ENCODE data around the gene TMEM170B.
A peak's percentile ranks its signal among the peaks of the same experiment; 100 is the strongest.

Gene TMEM170B, protein sequence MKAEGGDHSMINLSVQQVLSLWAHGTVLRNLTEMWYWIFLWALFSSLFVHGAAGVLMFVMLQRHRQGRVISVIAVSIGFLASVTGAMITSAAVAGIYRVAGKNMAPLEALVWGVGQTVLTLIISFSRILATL

DNA sequence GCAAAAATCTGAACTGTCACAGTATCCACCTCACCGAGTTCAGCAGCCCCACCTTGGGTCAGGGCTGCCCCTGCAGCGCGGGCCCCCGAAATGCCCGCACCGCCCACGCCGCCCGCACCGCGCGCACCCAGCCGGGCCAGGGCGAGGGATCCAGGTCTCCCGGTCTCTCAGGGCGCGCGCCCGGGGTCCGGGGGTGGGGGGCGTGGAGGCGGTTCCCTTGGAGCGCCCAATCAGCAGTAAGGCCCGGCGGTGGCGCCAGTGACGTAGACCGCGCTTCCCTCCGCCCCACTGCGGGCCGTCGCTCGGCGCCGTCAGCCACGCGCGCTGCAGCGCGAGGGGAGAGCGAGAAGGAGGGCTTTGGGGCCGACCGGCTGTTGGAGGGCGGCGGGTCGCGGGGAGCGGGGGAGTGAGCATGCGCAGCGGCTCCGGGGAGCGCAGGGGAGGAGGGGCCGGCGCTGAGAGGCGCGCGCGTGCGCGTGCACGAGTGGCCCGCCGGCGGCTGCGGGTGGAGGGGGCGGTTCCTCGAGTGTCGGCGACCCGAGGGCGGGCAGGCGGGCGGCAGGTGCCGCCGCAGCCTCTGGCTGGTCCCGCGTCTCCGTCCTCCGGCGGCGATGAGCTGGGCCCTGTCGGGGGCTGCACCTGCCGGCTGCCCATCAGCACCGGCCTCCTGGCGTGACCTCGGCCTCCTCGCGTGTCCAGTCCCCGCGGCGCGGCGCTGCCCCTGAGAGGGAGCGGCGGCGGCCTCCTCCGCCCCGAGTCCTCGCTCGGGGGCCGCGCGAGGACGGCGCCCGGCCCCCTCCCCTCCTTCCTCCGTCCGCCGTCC lies at the start of gene TMEM170B:
TSS of gene TMEM170B (plus strand) at position 521 of the 823 bp plus-strand sequence. CDS start 529 bp downstream, outside the sequence.
- peak; percentile 56 for DNase-seq (ENCODE audit: low read depth)

DNA sequence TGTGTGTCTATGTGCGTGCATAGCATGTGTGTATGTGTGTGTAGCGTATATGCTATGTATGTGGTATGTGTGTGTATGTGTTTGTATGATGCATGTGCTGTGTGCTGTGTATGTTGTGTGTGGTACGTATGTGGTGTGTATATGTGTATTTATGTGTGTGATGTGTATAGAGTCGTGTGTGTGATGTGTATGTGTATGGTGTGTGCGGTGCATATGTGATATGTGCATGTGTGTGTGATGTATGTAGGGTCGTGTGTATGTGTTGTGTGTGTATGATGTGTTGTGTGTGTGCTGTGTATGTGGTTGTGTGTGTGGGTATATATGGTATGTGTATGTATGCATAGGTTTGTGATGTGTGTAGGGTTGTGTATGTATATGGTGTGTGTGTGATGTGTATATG lies 46.6 kb upstream of the TMEM170B start:
- no peak for DNase-seq (ENCODE audit: low read depth)

DNA sequence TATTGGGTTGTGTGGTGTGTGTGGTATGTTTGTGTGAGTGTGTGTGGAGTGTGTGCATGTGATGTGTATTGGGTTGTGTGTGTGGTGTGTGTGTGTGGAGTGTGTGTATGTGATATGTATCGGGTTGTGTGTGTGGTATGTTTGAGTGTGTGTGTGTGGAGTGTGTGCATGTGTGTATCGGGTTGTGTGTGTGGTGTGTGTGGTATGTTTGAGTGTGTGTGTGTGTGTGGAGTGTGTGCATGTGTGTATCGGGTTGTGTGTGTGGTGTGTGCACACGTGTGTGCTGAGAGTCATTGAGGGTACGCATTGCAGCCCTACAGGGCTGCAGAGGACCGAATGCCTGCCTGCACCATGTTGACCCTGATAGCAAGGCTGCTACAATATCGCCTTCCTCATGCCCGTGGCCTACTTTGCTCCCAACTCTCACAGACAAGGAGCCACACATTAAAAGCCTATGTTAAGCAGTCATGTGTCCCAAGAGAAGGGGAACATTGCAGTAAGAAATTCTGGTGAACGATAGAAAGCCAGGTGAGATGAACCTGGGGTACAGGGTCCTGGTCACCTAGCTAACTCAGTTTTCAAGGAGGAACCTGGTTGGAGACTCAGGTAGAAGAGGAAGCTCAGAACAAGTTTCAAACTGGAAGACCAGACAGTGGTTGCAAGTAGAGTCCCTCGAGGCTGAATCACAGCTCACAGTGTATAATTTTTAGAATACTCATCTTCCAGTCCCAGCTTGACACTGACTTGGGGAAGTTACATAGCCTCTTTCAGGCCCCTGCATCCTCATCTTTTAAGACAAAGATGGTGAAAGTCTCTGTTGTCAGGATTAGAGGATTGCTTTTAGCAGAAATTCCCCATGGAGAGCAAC lies 45.7 kb upstream of the TMEM170B start:
- no peak for DNase-seq (ENCODE audit: low read depth)

DNA sequence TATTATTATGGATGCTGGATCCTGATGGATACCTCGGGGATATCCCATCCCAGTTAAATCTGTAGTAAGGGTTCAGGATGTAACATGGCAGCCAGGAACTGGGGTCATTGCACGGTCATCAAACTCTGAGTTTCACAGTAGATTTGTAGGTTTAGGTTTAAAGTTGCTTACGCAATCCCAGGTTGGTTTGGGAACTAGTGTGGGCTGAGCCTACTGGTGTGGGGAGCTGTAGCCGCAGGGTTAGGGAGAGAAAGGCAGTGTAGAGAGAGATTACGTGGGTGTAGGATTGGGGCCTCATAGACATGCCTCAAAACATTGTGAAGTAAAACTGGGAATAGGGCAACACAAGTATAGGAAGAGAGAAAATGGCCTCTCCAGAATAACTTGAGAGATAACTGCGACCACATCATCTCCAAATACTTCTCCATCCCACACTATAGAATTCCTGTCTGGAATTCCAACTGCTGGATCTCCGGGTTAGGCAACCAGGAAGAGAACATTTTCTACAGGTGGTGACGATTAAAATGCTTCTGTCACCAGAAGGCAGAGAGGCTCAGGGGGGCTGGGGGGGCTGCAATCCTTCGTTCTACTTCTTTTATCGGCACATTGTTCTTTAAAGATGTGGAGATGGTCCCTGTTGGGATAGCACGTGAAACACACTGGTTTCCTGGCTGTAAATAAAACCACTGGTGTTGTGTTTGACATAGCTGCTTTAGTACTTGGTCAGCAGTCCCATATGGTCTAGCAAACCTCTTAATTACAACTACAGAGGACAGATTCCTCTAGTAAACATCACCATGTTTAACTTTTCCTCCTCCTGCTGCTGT lies 44.9 kb upstream of the TMEM170B start:
- DNase-seq (ENCODE audit: low read depth), result peak; percentile 21

DNA sequence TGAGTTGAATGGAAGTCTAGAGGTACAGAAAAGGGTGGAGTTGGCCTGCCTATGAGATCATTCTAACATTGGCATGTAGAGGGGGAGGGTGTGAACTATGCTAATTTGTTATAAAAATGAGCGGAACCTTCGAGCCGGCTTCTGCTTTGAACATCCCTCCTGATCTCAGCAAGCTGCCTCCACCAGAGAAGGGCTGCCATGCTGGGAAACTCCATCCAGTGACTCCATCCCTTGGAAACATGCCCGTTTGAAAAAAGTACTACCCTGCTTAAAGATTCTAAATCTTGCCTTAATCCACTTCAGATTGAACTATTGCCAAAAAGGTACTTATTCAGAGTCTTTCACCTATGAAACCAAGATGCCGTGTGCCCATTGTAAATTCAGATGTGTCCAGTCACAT lies 43.6 kb upstream of the TMEM170B start:
- DNase-seq (ENCODE audit: low read depth), result no peak

DNA sequence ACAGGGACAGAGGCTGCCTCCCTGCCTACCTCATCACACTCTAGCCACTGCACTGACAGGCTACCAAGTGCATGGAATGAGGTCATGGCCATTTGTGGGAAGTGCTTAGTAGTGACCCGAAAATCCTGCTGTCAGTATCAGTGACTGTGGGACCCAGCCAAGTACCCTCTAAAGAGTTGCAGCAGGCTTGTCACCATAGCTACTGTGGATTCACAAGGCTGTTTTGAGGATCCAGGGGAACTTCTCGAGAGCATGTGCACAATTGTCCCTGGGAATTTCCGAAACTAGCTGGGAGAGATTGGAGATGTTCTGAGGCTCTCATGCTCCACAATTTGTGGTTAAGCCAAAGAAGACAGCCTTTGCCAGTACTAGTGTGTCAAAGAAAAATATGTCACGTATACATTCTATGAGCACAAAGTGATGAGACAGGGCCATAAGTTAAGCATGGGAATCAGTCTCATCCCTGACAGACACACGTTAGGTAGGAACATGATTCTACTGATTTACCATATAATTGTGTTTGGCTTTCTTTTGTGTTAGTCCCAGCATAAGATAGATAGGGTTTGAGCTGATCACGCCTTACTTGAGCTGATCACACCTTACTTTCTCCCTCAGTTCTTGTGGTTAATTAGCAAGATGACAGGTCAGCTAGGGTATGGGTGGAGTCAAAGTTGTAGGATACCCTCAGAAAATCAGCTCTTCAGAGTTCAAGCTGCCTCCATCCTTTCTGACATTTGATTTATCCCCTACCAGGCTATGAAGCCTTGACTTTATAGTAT lies 42.6 kb upstream of the TMEM170B start:
- no peak for DNase-seq (ENCODE audit: low read depth)

DNA sequence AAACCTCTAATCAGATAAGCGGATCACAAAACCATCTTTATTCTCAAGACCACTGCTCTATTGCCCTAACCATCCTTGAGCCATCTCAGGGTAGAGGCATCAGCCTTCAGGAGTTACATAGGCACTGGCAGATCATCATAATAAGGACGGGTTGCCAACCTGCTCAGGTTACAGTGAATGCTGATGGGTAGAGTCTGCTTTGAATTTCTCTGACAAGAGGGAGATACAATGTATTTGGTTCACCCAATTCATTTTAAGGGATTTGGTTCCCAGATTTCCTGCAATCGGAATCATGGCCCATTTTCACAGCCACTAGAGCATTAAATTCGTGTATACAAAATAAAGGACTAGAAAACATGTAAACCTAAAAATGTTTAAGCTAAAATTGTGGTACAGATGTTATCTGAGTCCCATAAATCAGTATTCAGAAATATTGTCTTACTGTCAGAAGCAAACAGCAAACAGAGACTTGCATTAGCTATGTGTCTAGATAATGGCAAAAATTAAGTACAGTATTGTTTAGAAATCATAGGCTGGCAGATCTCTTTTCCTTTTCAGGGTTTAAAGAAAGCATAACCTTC lies 41.9 kb upstream of the TMEM170B start:
- no peak for DNase-seq (ENCODE audit: low read depth)

DNA sequence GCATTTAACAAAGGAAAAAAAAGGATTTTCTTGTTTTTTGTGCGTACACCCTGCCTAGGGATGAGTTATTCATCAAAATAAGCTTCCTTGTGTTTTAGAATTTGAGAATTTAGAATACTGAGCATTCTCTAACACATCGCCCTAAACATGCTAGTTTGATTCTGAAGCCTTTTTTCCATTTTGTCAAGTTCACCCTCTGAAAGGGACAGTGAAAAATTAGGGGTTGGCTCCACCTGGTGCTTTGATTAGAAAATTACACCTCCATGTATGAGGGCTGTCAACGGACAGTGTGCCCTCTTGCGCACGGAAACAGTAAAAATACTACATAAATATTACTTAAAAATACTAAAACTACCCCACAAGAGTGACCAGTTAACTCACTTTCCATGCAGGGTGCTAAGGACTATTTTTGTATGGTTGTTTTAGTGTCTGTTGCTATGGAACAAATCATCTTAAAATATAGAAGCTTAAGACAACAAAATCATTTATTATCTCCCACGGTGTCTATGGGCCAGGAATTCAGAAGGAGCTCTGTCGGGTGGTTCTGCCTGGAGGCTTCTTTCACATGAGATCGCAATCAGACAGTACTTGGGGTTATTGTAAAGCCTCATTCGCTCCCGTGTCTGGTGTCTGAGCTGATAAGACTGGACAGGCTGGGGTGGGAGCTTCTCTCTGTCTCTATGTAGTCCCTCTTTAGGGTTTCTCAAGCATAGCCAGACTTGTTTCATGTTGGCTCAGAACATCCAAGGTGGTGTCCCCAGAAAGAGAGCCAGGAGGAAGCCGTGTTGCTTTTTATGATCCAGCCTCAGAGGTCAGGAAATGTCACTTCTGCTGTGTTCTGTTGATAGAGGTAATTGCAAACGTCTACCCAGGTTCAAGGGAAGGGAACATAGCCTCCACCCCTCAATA lies 41.1 kb upstream of the TMEM170B start:
- peak; percentile 70 for DNase-seq (ENCODE audit: low read depth)

DNA sequence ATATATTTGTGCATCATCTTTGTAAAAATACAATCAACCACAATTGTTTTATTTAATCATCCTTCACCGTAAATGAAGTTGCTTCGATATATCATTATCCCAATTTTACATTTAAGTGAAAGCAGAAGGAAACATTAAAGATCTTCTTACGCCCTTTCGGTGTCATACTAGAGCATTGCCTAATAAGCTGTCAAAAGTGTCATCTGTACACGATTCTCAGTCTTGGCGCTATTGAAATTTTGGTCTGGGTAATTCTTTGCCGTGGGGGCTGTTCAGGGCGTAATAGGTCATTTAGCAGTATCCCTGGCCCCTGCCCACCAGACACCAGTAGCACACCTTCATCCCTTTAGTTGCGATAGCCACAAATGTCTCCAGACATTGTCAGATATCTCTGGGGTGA lies 40.4 kb upstream of the TMEM170B start:
- DNase-seq (ENCODE audit: low read depth), result no peak

DNA sequence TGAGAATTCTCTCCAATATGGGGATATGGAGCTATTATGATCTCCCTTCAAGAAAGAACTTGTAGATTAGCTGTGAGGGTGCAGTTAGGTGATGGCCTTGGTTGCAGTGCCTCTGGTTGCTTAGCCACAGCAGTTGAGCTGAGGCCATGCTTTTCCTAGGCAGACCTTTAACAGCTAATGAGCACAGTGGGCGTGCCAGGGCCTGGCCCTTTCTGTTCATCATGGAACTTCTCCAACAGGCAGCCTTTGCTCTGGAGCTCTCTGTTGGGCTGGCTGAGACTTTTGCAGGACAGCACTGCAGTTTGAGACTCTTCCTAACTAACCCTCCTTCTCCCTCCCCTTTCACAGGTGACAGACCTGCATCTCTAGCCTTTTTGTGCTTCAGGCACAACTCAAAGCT lies 39.7 kb upstream of the TMEM170B start:
- no peak for DNase-seq (ENCODE audit: low read depth)

DNA sequence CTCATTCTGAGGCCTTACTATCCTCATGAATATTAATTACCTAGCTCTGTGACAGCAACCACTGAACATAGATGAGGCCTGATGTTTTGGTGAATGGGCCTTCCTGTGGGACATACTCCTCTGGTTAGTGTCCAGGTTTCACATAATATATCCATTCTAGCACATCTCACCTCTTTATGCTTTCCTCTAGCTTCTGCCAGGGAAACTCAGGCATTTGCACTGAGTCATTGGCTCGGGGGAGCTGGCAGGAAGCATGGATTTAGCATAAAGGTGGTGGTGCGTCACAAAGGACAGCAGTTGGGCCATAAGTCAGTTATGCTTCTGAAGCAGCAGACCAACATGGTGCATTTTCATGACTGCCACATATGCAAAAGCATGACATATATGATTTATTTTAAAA lies 37.5 kb upstream of the TMEM170B start:
- no peak for DNase-seq (ENCODE audit: low read depth)

DNA sequence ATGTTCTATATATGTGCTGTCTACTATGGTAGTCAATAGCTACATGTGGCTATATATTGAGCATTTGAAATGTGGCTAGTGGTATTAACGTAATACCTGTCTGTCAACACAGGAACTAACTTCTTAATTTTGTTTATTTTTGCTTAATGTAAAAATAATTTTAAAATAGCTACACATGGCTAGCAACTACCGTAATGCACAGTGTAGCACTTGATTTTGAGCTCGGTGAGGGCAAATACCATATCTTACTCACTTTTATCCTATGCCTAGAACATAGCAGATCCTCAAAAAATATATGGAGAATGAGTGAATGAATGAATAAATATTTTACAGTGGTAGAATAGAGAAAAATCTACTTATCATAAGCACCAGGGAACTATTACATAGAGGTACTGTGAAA lies 28.1 kb upstream of the TMEM170B start:
- no peak for DNase-seq (ENCODE audit: low read depth)

DNA sequence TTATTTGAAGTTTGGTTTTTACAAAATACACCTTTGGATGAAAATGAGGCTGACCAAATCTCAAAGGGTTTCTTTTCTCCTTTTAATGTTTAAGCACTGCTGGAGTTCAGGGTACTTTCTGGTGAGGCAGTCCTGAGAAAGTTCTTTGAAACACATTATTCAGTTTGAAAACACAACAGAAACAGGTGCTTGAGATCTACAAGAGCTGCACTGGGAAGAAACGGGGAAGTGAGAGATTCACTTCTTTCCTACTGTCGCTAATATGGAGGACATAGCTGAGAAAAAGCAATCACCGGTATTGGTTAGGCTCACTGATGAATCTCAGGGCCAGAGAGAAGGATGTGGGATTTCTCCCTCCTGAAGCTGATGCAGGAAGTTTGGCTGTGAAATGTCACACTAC lies 22.9 kb upstream of the TMEM170B start:
- no peak for DNase-seq (ENCODE audit: low read depth)

DNA sequence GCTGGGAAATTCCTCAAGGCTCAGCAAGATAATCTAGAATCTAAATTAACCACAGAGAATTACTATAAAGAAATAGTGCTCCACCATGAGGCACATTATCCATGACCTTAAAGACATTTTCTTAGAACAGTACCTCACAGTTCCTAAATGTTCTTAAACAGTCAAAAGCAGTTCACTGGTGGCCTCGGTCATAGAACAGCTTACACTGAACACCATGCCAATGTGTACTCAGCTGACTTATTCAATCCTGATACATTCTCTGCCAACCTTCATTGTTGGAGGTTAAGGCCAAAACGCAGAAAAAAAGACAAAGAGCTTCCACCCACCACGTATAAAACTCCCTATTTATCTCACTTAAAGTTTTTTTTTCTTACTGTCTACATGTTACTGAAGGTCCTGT lies 21.8 kb upstream of the TMEM170B start:
- DNase-seq (ENCODE audit: low read depth), result no peak

DNA sequence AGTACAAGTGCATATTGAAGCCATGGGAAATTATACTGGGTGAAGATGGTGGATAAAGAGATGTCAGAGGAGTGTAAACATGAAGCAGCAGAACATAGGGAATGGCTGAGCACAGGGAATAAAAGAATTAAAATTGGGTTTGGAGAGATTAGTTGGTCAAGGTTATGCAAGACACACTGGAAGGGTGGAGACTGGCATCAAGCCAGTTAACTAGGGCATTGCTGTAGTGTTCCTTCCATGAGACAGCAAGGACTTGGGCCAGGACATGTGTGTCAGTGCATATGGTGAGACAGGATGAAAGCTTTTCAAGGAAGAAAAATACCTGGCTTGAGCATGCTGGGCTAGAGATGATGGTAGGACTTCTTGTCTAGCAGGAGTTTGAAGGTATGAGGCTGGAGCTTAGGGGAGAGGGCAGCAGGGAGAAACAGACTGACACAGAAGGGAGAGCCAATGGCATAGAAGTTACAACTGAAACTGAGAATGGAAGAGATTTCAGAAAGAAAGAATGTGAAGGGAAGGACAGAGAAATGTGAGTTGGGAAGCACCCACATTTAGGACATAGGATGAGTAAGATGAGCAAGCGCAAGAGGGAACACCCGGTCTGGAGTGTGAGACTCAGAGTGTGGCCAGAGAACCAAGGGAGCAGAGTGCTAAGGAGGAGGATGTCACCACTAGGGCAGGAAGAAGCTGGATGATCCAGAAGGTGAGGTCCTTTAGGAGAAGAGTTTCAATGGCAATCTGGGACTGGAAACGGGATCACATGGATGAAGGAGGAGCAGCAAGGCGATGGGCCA lies 14.5 kb upstream of the TMEM170B start:
- DNase-seq (ENCODE audit: low read depth), result no peak

DNA sequence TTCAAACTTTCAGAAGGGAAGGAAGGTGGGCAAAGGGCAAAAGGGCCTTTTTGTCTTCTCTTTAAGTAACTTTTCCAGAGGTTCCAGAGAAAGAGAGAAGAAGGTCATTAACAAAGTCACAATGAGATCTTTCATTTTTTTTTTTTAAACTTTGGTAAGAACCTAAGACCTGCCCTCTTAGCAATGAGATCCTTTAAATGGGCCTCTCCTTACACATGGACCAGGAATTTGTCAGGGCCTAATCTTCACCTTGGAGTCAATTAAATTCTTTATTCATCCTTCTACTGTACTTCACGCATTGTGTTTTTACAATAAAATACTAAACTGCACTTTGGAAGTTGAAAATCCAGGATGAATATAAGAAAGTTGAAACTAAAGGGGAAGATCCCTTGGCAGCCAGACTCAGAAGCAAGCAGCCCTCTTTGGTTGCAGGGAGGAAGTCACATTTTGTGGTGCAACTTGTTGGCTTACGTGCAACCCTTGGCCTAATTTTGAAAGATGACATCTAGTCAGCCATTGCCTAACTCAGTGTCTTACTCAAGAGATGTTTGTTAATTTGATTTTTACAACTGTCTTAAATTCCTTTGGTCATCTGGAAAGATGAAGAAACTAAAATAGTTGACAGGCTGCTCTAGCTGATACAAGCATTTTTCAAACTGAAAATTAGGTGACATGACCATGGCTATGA lies 11.9 kb upstream of the TMEM170B start:
- peak; percentile 87 for DNase-seq (ENCODE audit: low read depth)

DNA sequence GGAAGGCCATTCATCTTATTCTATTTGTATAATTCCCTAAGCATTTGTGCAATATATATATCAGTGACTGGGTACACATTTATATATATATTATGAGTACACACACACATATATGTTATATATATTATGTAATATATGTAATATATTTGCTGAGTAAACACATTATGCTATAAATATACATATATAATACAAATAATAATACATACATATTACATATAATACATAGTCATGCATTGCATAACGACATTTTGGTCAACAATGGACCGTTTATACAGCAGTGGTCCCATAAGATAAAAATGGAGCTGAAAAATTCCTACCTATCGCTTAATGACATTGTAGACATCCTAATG lies 11.4 kb upstream of the TMEM170B start:
- DNase-seq (ENCODE audit: low read depth), result no peak

DNA sequence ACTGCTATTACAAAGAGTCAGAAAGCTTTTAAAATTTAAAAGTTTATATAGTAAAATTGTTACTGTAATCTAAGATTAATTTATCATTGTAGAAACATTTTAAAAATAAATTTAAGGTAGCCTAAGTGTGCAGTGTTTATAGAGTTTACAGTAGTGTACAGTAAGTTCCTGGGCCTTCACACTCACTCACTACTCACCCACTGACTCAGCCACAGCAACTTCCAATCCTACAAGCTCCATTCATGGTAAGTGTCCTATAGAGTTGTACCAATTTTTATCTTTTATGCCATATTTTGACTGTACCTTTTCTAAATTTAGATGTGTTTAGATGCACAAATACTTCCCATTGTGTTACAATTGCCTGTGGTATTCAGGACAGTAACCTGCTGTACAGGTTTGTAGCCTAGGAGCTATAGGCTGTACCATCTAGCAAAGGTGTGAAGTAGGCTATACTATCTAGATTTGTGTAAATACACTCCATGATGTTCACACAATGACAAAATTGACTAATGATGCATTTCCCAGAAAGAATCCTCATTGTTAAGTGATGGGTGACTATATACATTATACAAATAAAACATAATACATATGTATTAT lies 10.2 kb upstream of the TMEM170B start:
- no peak for DNase-seq (ENCODE audit: low read depth)
